HAP-1 (cell line): ENCODE results near the gene SNTG2.

ENCODE experiments used
- DNase-seq, 2 experiments: peaks; one replicate each; pipeline ENCODE4 v3.0.0-alpha.2; 2016 to 2020; ENCODE audit warnings: low spot score in 2 of 2
- H3K27me3 ChIP-seq: fragments of 250-450 bp; sonication (Bioruptor Pico); 2 replicates; pipeline ENCODE4 v1.5.1; 2020; ENCODE audit warnings: low read depth, mild to moderate bottlenecking, moderate library complexity
- H3K36me3 ChIP-seq: fragments of 250-450 bp; sonication (Bioruptor Pico); replicated peaks from 2 replicates; pipeline ENCODE4 v1.5.1; 2020; ENCODE audit warnings: mild to moderate bottlenecking
- H3K4me1 ChIP-seq: fragments of 250-450 bp; sonication (Bioruptor Pico); 2 replicates; pipeline ENCODE4 v1.5.1; 2020; ENCODE audit warnings: mild to moderate bottlenecking
- H3K4me3 ChIP-seq: fragments of 250-450 bp; sonication (Bioruptor Pico); 2 replicates; pipeline ENCODE4 v1.5.1; 2020; ENCODE audit warnings: mild to moderate bottlenecking, moderate library complexity
- H3K9me3 ChIP-seq: fragments of 250-450 bp; sonication (Bioruptor Pico); 2 replicates; pipeline ENCODE4 v1.5.1; 2020; ENCODE audit warnings: mild to moderate bottlenecking, moderate library complexity
- in situ Hi-C: fragments of 300-500 bp; cut with MboI; formaldehyde crosslinking; loops from 3 replicates; pipeline ENCODE4 v1.14.3; 2020; ENCODE audit warnings: low sequenced_read_pairs, inconsistent platforms, mixed read lengths

Gene SNTG2

DNA sequence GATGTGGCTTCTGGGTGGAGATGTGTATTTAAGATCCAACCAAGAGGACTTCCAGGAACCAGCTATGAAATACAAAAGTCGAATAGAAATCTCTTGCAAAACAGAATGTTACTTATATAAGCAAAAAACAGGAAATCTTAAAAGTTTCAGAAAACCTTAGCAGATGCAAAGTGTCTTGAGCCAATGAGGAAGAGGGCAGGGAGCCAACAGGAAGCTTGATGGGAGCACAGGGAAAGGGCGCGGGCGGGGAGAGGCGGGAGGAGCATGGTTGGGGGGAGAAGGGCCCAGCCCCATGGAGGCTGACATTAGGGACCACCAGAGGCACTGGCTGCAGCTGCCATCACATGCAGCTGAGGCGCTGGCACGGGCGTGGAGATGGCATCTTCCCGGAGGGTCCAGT, 203.3 kb downstream of the SNTG2 start:
- H3K27me3 ChIP-seq: no peaks in the 10 kb centered on the region
- H3K9me3 ChIP-seq: no peaks in the 10 kb centered on the region
- no peak for DNase-seq
- no peak overlapping the region for H3K4me3 ChIP-seq
- no peaks in the 10 kb centered on the region for H3K36me3 ChIP-seq
- H3K4me1 ChIP-seq: no peaks in the 10 kb centered on the region
- in situ Hi-C loops: no loop called here

- Histone ChIP-seq H3K36me3 (peaks cover 4% of the 10 kb centered on the region; the same call in 1 of the 2 replicates), H3K9me3 (no peaks in the 10 kb centered on the region), H3K27me3 (no peaks in the 10 kb centered on the region), H3K4me3 (no peak overlapping the region), H3K4me1 (no peaks in the 10 kb centered on the region)
- in situ Hi-C loops: no loop called here
- no peak for DNase-seq
Observed at GRCh38 chr2:1154710-1155594, 204.3 kb downstream of the SNTG2 start.

- no peak for DNase-seq
- Histone ChIP-seq H3K9me3 (no peaks in the 10 kb centered on the region), H3K27me3 (no peaks in the 10 kb centered on the region), H3K36me3 (peaks cover 4% of the 10 kb centered on the region; the same call in 1 of the 2 replicates), H3K4me1 (no peaks in the 10 kb centered on the region), H3K4me3 (no peak overlapping the region)
- in situ Hi-C loops: no loop called here
Observed at GRCh38 chr2:1156059-1156458, 205.4 kb downstream of the SNTG2 start.

DNA sequence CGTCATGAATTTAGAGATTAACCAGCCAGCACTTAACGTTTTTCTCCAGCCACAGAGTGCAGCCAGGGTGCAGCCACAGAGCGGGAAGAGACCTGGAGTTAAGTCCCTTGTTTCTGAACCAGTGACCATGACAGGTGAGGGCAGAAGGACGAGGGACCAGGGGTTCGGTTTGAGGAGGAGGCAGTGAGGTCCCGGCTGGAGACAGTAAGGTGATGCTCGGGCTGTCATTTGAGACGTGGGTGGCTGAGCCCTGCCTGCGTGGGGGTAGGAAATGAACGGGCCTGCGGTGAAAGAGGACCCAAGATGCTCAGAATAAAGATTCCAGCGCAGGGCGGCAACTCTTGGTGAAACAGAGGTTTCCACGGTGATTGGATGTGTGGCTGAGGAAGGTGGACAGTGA, 205.9 kb downstream of the SNTG2 start:
- Histone ChIP-seq H3K4me3 (no peak overlapping the region), H3K4me1 (no peaks in the 10 kb centered on the region), H3K27me3 (no peaks in the 10 kb centered on the region), H3K36me3 (peaks cover 4% of the 10 kb centered on the region; the same call in 1 of the 2 replicates), H3K9me3 (no peaks in the 10 kb centered on the region)
- no peak for DNase-seq
- in situ Hi-C loops: no loop called here

- no peak for DNase-seq
- H3K4me3 ChIP-seq: no peak overlapping the region
- H3K36me3 ChIP-seq: peaks cover 4% of the 10 kb centered on the region; the same call in 1 of the 2 replicates
- no peaks in the 10 kb centered on the region for H3K4me1 ChIP-seq
- H3K27me3 ChIP-seq: no peaks in the 10 kb centered on the region
- in situ Hi-C loops: no loop called here
- no peaks in the 10 kb centered on the region for H3K9me3 ChIP-seq
Observed at GRCh38 chr2:1157107-1157506, 206.5 kb downstream of the SNTG2 start.

DNA sequence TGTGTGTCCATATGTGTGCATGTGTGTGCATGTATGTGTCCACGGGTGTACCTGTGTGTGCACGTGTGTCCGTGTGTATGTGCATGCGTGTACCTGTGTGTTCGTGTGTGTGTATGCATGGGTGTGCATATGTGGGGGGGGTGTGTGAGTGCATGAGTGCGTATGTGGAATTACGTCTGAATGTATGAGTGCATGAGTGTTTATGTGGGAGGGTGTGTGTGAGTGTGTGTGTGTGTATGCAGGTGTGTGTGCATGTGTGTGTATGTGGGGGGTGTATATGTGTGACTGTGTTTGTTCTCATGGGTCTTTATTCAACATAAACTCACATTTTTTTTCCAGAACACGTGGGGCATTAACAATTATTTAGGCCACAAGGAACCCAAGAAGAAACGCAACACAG, 208.4 kb downstream of the SNTG2 start:
- no peaks in the 10 kb centered on the region for H3K4me1 ChIP-seq
- H3K36me3 ChIP-seq: peaks cover 4% of the 10 kb centered on the region; the same call in 1 of the 2 replicates
- in situ Hi-C loops: no loop called here
- no peaks in the 10 kb centered on the region for H3K9me3 ChIP-seq
- DNase-seq: no peak
- H3K4me3 ChIP-seq: no peak overlapping the region
- no peaks in the 10 kb centered on the region for H3K27me3 ChIP-seq

- H3K4me3 ChIP-seq: no peak overlapping the region
- DNase-seq: no peak
- no peaks in the 10 kb centered on the region for H3K9me3 ChIP-seq
- no peaks in the 10 kb centered on the region for H3K27me3 ChIP-seq
- peaks cover 4% of the 10 kb centered on the region; the same call in 1 of the 2 replicates for H3K36me3 ChIP-seq
- in situ Hi-C loops: no loop called here
- no peaks in the 10 kb centered on the region for H3K4me1 ChIP-seq
Observed at GRCh38 chr2:1162246-1162645, 211.6 kb downstream of the SNTG2 start.

DNA sequence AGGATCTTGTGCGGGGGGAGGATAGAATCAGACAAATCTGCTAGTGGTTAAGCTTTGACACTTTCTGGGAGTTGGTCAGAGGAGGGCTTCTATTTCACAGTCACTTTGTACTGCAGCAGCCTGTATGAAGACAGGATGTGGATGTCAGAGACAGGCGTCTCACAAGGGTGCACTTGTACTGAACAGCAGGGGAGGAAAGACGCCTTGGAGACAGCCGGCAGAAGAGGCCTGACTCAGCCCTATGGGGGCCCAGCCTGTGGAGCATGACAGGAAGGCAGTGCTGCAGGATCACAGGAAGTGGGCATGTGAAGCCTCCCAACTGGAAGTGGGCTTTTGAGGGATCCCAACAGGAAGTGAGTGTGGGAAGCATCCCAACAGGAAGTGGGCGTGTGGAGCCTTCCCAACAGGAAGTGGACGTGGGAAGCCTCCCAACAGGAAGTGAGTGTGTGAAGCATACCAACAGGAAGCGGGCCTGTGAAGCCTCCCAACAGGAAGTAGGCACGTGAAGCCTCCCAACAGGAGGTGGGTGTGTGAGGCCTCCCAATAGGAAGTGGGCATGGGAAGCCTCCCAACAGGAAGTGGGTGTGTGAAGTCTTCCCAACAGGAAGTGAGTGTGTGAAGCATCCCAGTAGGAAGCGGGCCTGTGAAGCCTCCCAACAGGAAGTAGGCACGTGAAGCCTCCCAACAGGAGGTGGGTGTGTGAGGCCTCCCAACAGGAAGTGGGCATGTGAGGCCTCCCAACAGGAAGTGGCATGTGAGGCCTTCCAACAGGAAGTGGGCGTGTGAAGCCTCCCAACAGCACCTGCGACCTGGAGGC, 212.3 kb downstream of the SNTG2 start:
- in situ Hi-C loops: no loop called here
- DNase-seq: no peak
- H3K4me3 ChIP-seq: no peak overlapping the region
- H3K4me1 ChIP-seq: no peaks in the 10 kb centered on the region
- H3K36me3 ChIP-seq: peaks cover 4% of the 10 kb centered on the region; the same call in 1 of the 2 replicates
- H3K27me3 ChIP-seq: no peaks in the 10 kb centered on the region
- H3K9me3 ChIP-seq: no peaks in the 10 kb centered on the region

DNA sequence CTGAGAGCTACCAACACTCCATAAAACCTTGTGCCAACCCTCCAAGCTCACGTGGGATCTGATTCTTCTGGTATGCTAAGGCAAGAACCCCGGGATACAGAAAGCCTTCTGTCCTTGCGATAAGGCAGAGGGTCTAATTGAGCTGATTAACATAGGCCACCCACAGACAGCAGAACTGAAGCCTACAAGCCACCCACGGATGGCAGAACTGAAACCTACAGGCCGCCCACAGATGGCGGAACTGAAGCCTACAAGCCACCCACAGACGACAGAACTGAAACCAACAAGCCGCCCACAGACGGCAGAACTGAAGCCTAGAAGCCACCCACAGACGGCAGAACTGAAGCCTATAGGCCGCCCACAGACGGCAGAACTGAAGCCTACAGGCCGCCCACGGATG, 216.3 kb downstream of the SNTG2 start:
- no peaks in the 10 kb centered on the region for H3K9me3 ChIP-seq
- no peaks in the 10 kb centered on the region for H3K36me3 ChIP-seq
- DNase-seq: no peak
- no peaks in the 10 kb centered on the region for H3K4me1 ChIP-seq
- in situ Hi-C loops: no loop called here
- no peak overlapping the region for H3K4me3 ChIP-seq
- no peaks in the 10 kb centered on the region for H3K27me3 ChIP-seq

GRCh38 chr2:1168846-1169245, 218.2 kb downstream of the SNTG2 start:
- Histone ChIP-seq H3K9me3 (no peaks in the 10 kb centered on the region), H3K4me3 (no peak overlapping the region), H3K36me3 (no peaks in the 10 kb centered on the region), H3K4me1 (no peaks in the 10 kb centered on the region), H3K27me3 (no peaks in the 10 kb centered on the region)
- no peak for DNase-seq
- in situ Hi-C loops: no loop called here

GRCh38 chr2:1169291-1169949, 218.8 kb downstream of the SNTG2 start:
- DNase-seq: no peak
- Histone ChIP-seq H3K36me3 (no peaks in the 10 kb centered on the region), H3K4me3 (no peak overlapping the region), H3K9me3 (no peaks in the 10 kb centered on the region), H3K4me1 (no peaks in the 10 kb centered on the region), H3K27me3 (no peaks in the 10 kb centered on the region)
- in situ Hi-C loops: no loop called here

DNA sequence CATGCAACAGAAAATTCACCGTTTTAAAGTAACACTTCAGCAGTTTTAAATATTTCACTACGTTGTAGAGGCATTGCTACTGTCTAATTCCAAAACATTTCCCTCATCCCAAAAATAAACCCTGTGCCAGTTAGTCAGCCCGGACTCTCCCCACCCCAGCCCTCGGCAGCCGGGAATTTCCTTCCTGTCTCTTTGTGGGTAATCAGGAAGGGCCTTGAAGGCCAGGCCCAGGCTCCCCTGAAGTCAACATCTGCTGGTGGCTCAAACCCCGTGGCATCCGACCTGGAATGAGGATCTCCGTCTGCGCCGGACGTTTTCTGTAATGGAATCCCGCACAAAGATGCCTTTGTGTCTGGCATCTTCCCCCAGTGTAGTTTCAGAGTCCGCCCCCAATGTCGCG, 219.6 kb downstream of the SNTG2 start:
- Histone ChIP-seq H3K36me3 (no peaks in the 10 kb centered on the region), H3K4me1 (no peaks in the 10 kb centered on the region), H3K9me3 (no peaks in the 10 kb centered on the region), H3K4me3 (no peak overlapping the region), H3K27me3 (no peaks in the 10 kb centered on the region)
- in situ Hi-C loops: no loop called here
- DNase-seq: no peak

GRCh38 chr2:1170711-1171110, 220.1 kb downstream of the SNTG2 start:
- Histone ChIP-seq H3K9me3 (no peaks in the 10 kb centered on the region), H3K27me3 (no peaks in the 10 kb centered on the region), H3K36me3 (no peaks in the 10 kb centered on the region), H3K4me1 (no peaks in the 10 kb centered on the region), H3K4me3 (no peak overlapping the region)
- no peak for DNase-seq
- in situ Hi-C loops: no loop called here

- Histone ChIP-seq H3K27me3 (no peaks in the 10 kb centered on the region), H3K4me3 (no peak overlapping the region), H3K36me3 (no peaks in the 10 kb centered on the region), H3K4me1 (no peaks in the 10 kb centered on the region), H3K9me3 (no peaks in the 10 kb centered on the region)
- no peak for DNase-seq
- in situ Hi-C loops: no loop called here
Observed at GRCh38 chr2:1173528-1173927, 222.9 kb downstream of the SNTG2 start.
